HG03432 (cell line): ENCODE results near the gene MMP15.
"Not testable (repeated sequence)": the region's sequence is repeated elsewhere in the genome, so short reads cannot be mapped to it uniquely, and the experiment has no call there.

ENCODE experiments used
- ATAC-seq: cut with Tn5 transposase; IDR thresholded peaks from one replicate; pipeline ENCODE4 v1.9.1; 2021; ENCODE audit warnings: mild to moderate bottlenecking, moderate library complexity; ENCODE audit not compliant: unreplicated experiment

The MMP15 gene

GRCh38 chr16:58048494-58049231 is 23.1 kb downstream of the MMP15 start:
- ATAC-seq: no peak

- no peak for ATAC-seq
These were observed 24.0 kb downstream of the MMP15 start for GRCh38 chr16:58049232-58050185.

- ATAC-seq: no peak
These were observed 25.7 kb downstream of the MMP15 start for GRCh38 chr16:58051296-58051695.

- ATAC-seq: no peak
These were observed 26.5 kb downstream of the MMP15 start for GRCh38 chr16:58051821-58052603.

- ATAC-seq: no peak
These were observed 28.1 kb downstream of the MMP15 start for GRCh38 chr16:58053682-58054005.

GRCh38 chr16:58054289-58054688 is 28.7 kb downstream of the MMP15 start:
- no peak for ATAC-seq

- ATAC-seq: no peak
These were observed 31.0 kb downstream of the MMP15 start for GRCh38 chr16:58056580-58056979.

- no peak for ATAC-seq
These were observed 31.6 kb downstream of the MMP15 start for GRCh38 chr16:58057121-58057520.

GRCh38 chr16:58057784-58058183 is 32.2 kb downstream of the MMP15 start:
- ATAC-seq: no peak

- ATAC-seq: no peak
These were observed 37.3 kb downstream of the MMP15 start for GRCh38 chr16:58062821-58063220.

- ATAC-seq: no peak
These were observed 38.0 kb downstream of the MMP15 start for GRCh38 chr16:58063377-58064076.

GRCh38 chr16:58070585-58070984 is 45.0 kb downstream of the MMP15 start:
- ATAC-seq: no peak

GRCh38 chr16:58072134-58072533 is 46.6 kb downstream of the MMP15 start:
- ATAC-seq: not testable (repeated sequence)

GRCh38 chr16:58073086-58073485 is 47.5 kb downstream of the MMP15 start:
- not testable (repeated sequence) for ATAC-seq

- no peak for ATAC-seq
These were observed 49.1 kb downstream of the MMP15 start for GRCh38 chr16:58074657-58075056.

- ATAC-seq: no peak
These were observed 51.0 kb downstream of the MMP15 start for GRCh38 chr16:58076514-58076913.

- no peak for ATAC-seq
These were observed 52.2 kb downstream of the MMP15 start for GRCh38 chr16:58077796-58078195.

GRCh38 chr16:58080657-58081056 is 55.1 kb downstream of the MMP15 start:
- ATAC-seq: not testable (repeated sequence)

- no peak for ATAC-seq
These were observed 56.8 kb downstream of the MMP15 start for GRCh38 chr16:58082381-58082780.

GRCh38 chr16:58084635-58085034 is 59.1 kb downstream of the MMP15 start:
- no peak for ATAC-seq

- ATAC-seq: no peak
These were observed 59.6 kb downstream of the MMP15 start for GRCh38 chr16:58085171-58085570.
